ENCODE data around the gene LRRC37A. TPM values are rescaled to one million over a fixed set of nuclear protein-coding genes. Genes with fewer than 3 reads are reported as not detected.
"Not testable (repeated sequence)": the region's sequence is repeated elsewhere in the genome, so short reads cannot be mapped to it uniquely, and the experiment has no call there.

The LRRC37A gene
- total RNA-seq, 1 experiment from 2014 or later, result not detected

- DNase-seq (ENCODE audit: low read depth); in situ Hi-C loops (cut with HindIII; ENCODE audit: low pct_unique_long_range_greater_than_20kb, low sequenced_read_pairs): not testable (repeated sequence)
These were observed 12.3 kb upstream of the LRRC37A start for GRCh38 chr17:46282635-46283034.

- in situ Hi-C loops (cut with HindIII; ENCODE audit: low pct_unique_long_range_greater_than_20kb, low sequenced_read_pairs), result not testable (repeated sequence)
- DNase-seq (ENCODE audit: low read depth), result peak; percentile 39
These were observed 10.5 kb upstream of the LRRC37A start for GRCh38 chr17:46284467-46284866.

- in situ Hi-C loops (cut with HindIII; ENCODE audit: low pct_unique_long_range_greater_than_20kb, low sequenced_read_pairs), result not testable (repeated sequence)
These were observed 9.4 kb upstream of the LRRC37A start for GRCh38 chr17:46285500-46285899.

GRCh38 chr17:46286764-46287221, 8.1 kb upstream of the LRRC37A start:
- in situ Hi-C loops (cut with HindIII; ENCODE audit: low pct_unique_long_range_greater_than_20kb, low sequenced_read_pairs), result not testable (repeated sequence)
- DNase-seq (ENCODE audit: low read depth), result peak; percentile 79

More at GRCh38 chr17:46285500-46285899, 9.4 kb upstream of the LRRC37A start:
- DNase-seq (ENCODE audit: low read depth), result not testable (repeated sequence)

- DNase-seq (ENCODE audit: low read depth); in situ Hi-C loops (cut with HindIII; ENCODE audit: low pct_unique_long_range_greater_than_20kb, low sequenced_read_pairs): not testable (repeated sequence)
These were observed 7.3 kb upstream of the LRRC37A start for GRCh38 chr17:46287587-46287986.

GRCh38 chr17:46290906-46291546, 3.9 kb upstream of the LRRC37A start:
- DNase-seq (ENCODE audit: low read depth); in situ Hi-C loops (cut with HindIII; ENCODE audit: low pct_unique_long_range_greater_than_20kb, low sequenced_read_pairs): not testable (repeated sequence)

- DNase-seq (ENCODE audit: low read depth); in situ Hi-C loops (cut with HindIII; ENCODE audit: low pct_unique_long_range_greater_than_20kb, low sequenced_read_pairs): not testable (repeated sequence)
These were observed 3.3 kb upstream of the LRRC37A start for GRCh38 chr17:46291618-46292017.

GRCh38 chr17:46341220-46341619, 46.3 kb downstream of the LRRC37A start:
- in situ Hi-C loops (cut with HindIII; ENCODE audit: low pct_unique_long_range_greater_than_20kb, low sequenced_read_pairs); DNase-seq (ENCODE audit: low read depth): not testable (repeated sequence)

- in situ Hi-C loops (cut with HindIII; ENCODE audit: low pct_unique_long_range_greater_than_20kb, low sequenced_read_pairs); DNase-seq (ENCODE audit: low read depth): not testable (repeated sequence)
These were observed 47.2 kb downstream of the LRRC37A start for GRCh38 chr17:46342131-46342530.

- in situ Hi-C loops (cut with HindIII; ENCODE audit: low pct_unique_long_range_greater_than_20kb, low sequenced_read_pairs); DNase-seq (ENCODE audit: low read depth): not testable (repeated sequence)
These were observed 53.4 kb downstream of the LRRC37A start for GRCh38 chr17:46348345-46348744.

GRCh38 chr17:46349060-46349459, 54.1 kb downstream of the LRRC37A start:
- in situ Hi-C loops (cut with HindIII; ENCODE audit: low pct_unique_long_range_greater_than_20kb, low sequenced_read_pairs); DNase-seq (ENCODE audit: low read depth): not testable (repeated sequence)

- in situ Hi-C loops (cut with HindIII; ENCODE audit: low pct_unique_long_range_greater_than_20kb, low sequenced_read_pairs); DNase-seq (ENCODE audit: low read depth): not testable (repeated sequence)
These were observed 58.9 kb downstream of the LRRC37A start for GRCh38 chr17:46353856-46354255.

GRCh38 chr17:46361145-46361735, 66.3 kb downstream of the LRRC37A start:
- DNase-seq (ENCODE audit: low read depth); in situ Hi-C loops (cut with HindIII; ENCODE audit: low pct_unique_long_range_greater_than_20kb, low sequenced_read_pairs): not testable (repeated sequence)

- DNase-seq (ENCODE audit: low read depth); in situ Hi-C loops (cut with HindIII; ENCODE audit: low pct_unique_long_range_greater_than_20kb, low sequenced_read_pairs): not testable (repeated sequence)
These were observed 66.8 kb downstream of the LRRC37A start, which contains the start of gene ARL17B for GRCh38 chr17:46361755-46362154. TSS of gene ARL17B (minus strand) at chr17:46361766. CDS start at chr17:46358397, 3,369 bp downstream.

- DNase-seq (ENCODE audit: low read depth); in situ Hi-C loops (cut with HindIII; ENCODE audit: low pct_unique_long_range_greater_than_20kb, low sequenced_read_pairs): not testable (repeated sequence)
These were observed 72.6 kb downstream of the LRRC37A start for GRCh38 chr17:46367520-46367919.

GRCh38 chr17:46372236-46373229, 77.6 kb downstream of the LRRC37A start:
- in situ Hi-C loops (cut with HindIII; ENCODE audit: low pct_unique_long_range_greater_than_20kb, low sequenced_read_pairs), result not testable (repeated sequence)

GRCh38 chr17:46373418-46373817, 78.5 kb downstream of the LRRC37A start:
- in situ Hi-C loops (cut with HindIII; ENCODE audit: low pct_unique_long_range_greater_than_20kb, low sequenced_read_pairs); DNase-seq (ENCODE audit: low read depth): not testable (repeated sequence)

More at GRCh38 chr17:46372236-46373229, 77.6 kb downstream of the LRRC37A start:
- not testable (repeated sequence) for DNase-seq (ENCODE audit: low read depth)

- in situ Hi-C loops (cut with HindIII; ENCODE audit: low pct_unique_long_range_greater_than_20kb, low sequenced_read_pairs); DNase-seq (ENCODE audit: low read depth): not testable (repeated sequence)
These were observed 88.2 kb downstream of the LRRC37A start for GRCh38 chr17:46383118-46383517.

Measured in Caki2 (cell line).